ENCODE results near the gene DNAJC16.
"Not testable (repeated sequence)": the region's sequence is repeated elsewhere in the genome, so short reads cannot be mapped to it uniquely, and the experiment has no call there.

Gene DNAJC16

GRCh38 chr1:15509586-15509985 is 17.1 kb upstream of the DNAJC16 start:
- DNase-seq (ENCODE audit: low read depth) = no peak
- H3K4me3 ChIP-seq (ENCODE audit: control insufficient read depth, low read depth, low read length) = no peak overlapping the region
- TF ChIP-seq CTCF (conservative IDR thresholded peaks at IDR 0.05; ENCODE audit: control insufficient read depth, insufficient read depth, low read depth, low read length) = no peak

DNA sequence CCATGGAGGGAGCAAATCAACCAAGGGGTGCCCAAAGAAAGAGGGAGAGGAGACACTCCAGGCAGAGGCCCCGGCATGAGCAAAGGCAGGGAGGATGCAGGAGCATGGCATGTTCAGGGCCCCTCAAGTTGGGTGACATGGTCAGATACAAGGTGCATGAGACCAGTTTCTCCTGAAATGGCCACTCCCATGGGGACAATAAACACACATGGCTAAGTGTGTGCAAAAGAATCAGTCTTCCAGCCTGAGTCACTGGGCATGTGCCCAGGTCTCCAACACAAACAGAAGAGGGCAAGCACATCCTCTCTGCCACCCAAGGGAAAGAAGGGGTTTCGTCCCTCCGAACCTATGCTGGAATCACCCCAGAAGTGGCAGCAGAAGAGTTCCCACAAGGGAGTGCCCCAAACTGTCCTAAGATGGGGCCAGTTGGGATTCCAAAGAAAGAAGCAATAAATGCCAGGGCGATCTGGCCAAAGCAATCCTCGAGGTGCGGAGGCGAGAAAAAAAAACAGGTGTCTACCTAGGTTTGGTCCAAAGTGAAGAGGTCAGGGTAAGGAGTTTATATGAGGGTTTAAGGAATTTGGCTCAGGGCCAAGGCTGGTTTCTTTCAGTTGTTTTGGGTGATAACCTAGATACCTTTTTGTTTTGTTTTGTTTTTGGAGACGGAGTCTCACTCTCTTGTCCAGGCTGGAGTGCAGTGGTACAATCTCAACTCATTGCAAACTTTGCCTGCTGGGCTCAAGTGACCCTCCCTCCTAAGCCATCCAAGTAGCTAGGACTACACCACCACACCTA is 15.8 kb upstream of the DNAJC16 start:
- H3K4me3 ChIP-seq (ENCODE audit: control insufficient read depth, low read depth, low read length) = no peak overlapping the region
- peak; percentile 39 for DNase-seq (ENCODE audit: low read depth)
- no peak for TF ChIP-seq CTCF (conservative IDR thresholded peaks at IDR 0.05; ENCODE audit: control insufficient read depth, insufficient read depth, low read depth, low read length)

GRCh38 chr1:15513192-15513591 is 13.5 kb upstream of the DNAJC16 start:
- no peak for TF ChIP-seq CTCF (conservative IDR thresholded peaks at IDR 0.05; ENCODE audit: control insufficient read depth, insufficient read depth, low read depth, low read length)
- H3K4me3 ChIP-seq (ENCODE audit: control insufficient read depth, low read depth, low read length) = no peak overlapping the region
- DNase-seq (ENCODE audit: low read depth) = no peak

DNA sequence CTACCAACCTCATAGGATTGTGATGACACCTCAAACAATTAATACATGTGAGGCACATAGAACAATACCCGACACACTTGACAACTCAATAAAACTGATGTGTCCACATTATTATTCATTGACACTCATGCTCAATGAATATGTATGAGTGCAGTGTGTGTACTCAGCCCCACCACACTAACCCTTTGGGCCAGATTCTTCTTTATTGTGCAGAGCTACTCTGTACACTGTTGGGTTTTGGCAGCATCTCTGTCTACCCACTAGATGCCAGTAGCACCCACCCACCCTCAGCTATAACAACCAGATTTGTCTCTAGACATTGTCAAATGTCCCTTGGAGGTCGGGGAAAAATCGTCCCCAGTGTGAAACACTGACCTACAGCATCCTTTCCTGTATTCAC is 12.7 kb upstream of the DNAJC16 start:
- no peak for TF ChIP-seq CTCF (conservative IDR thresholded peaks at IDR 0.05; ENCODE audit: control insufficient read depth, insufficient read depth, low read depth, low read length)
- H3K4me3 ChIP-seq (ENCODE audit: control insufficient read depth, low read depth, low read length) = no peak overlapping the region
- no peak for DNase-seq (ENCODE audit: low read depth)

DNA sequence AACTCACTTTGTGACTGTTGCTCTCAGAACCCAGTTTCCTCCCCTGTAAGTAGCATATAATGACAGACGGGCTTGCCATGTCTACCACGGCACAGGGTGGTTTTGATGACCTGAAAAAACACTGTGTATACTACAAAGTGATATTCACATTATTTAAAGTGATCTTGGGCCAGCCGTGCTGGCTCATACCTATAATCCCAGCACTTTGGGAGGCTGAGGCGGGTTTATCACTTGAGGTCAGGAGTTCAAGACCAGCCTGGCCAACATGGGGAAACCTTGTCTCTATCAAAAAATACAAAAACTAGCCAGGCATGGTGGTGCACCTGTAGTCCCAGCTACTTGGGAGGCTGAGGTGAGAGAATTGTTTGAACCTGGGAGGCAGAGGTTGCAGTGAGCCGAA is 12.1 kb upstream of the DNAJC16 start:
- DNase-seq (ENCODE audit: low read depth); H3K4me3 ChIP-seq (ENCODE audit: control insufficient read depth, low read depth, low read length): not testable (repeated sequence)

DNA sequence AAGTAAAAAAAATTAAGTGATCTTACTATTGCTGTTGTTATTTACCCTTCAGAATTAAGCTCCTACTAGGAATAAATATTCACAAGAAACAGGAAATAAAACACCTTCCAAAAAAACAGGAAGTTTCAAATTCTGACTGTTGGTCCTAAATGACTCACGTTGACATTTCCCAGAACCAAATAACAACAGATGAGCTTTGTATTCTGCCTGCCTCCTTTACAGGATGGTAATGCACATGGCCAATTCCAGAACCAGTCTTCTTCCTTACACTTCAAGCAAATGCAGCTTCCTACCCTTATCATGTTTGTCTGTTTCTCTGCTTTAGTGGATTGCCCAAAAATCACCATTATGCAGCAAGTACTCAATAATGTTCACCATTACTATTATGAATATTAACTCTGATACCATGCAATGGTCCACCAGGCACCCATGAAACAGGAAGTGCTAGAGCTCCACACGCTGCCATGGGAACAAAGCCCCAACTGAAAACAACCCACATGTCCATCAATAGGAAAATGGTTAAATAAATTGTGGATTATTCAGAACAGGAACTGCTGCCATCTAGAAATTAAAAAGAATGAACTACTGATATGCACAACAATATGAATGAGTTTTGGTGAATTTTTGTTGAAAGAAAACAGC is 11.5 kb upstream of the DNAJC16 start:
- no peak overlapping the region for H3K4me3 ChIP-seq (ENCODE audit: control insufficient read depth, low read depth, low read length)
- no peak for TF ChIP-seq CTCF (conservative IDR thresholded peaks at IDR 0.05; ENCODE audit: control insufficient read depth, insufficient read depth, low read depth, low read length)
- peak; percentile 44 for DNase-seq (ENCODE audit: low read depth)

- TF ChIP-seq CTCF (conservative IDR thresholded peaks at IDR 0.05; ENCODE audit: control insufficient read depth, insufficient read depth, low read depth, low read length) = no peak
- H3K4me3 ChIP-seq (ENCODE audit: control insufficient read depth, low read depth, low read length) = no peak overlapping the region
- DNase-seq (ENCODE audit: low read depth) = no peak
Measured at GRCh38 chr1:15519625-15520024, 7.0 kb upstream of the DNAJC16 start.

- not testable (repeated sequence) for H3K4me3 ChIP-seq (ENCODE audit: control insufficient read depth, low read depth, low read length); DNase-seq (ENCODE audit: low read depth)
Measured at GRCh38 chr1:15521206-15521906, 5.3 kb upstream of the DNAJC16 start.
